ENCODE results near the gene PDZRN3.
"Not testable (repeated sequence)": the region's sequence is repeated elsewhere in the genome, so short reads cannot be mapped to it uniquely, and the experiment has no call there.

GRCh38 chr3:73464126-73464525 is 160.6 kb downstream of the PDZRN3 start:
- TF ChIP-seq POU6F1 (CRISPR knock-in tag; IDR thresholded peaks at IDR 0.05; ENCODE audit: borderline replicate concordance, low read depth); PPARA (CRISPR knock-in tag; IDR thresholded peaks at IDR 0.05; ENCODE audit: borderline replicate concordance); PATZ1 (CRISPR knock-in tag; IDR thresholded peaks at IDR 0.05; ENCODE audit: borderline replicate concordance): not testable (repeated sequence)
